Naive thymus-derived CD4-positive, alpha-beta T cell (primary cell): ENCODE data around the gene PACSIN3. TPM values are rescaled to one million over a fixed set of nuclear protein-coding genes. Genes with fewer than 3 reads are reported as not detected.

Experiments
- ATAC-seq: fragments of 150-1000 bp; cut with Tn5 transposase; 2 replicates; pipeline ENCODE4 v1.10.0; 2021; ENCODE audit warnings: mild to moderate bottlenecking, moderate library complexity
- CTCF ChIA-PET: fragments of 350-600 bp; sonication (Branson Sonifier 250); formaldehyde crosslinking; loops from one replicate; lab custom pipeline; 2021; ENCODE audit warnings: antibody characterized with exemption; lab: Charles Lee
- POLR2A ChIA-PET: fragments of 350-600 bp; sonication (Branson Sonifier 250); formaldehyde crosslinking; loops from one replicate; lab custom pipeline; 2021; ENCODE audit warnings: antibody characterized with exemption, inconsistent platforms; lab: Charles Lee
- DNase-seq, 9 donors: peaks; one replicate each; pipeline versions ENCODE4 v3.0.0 to v3.0.0-alpha.2; 2020 to 2022; ENCODE audit warnings: mixed read lengths in 1 of 9
- H3K27ac ChIP-seq: one replicate; pipeline ENCODE4 v1.7.0; 2013; ENCODE audit warnings: mild to moderate bottlenecking, low read depth, low read length, moderate library complexity
- H3K27me3 ChIP-seq, 2 donors: one replicate each; pipeline ENCODE4 v1.7.0; 2013; ENCODE audit warnings: low read length in 2 of 2, mild to moderate bottlenecking in 2 of 2, moderate library complexity in 2 of 2; ENCODE audit not compliant: control insufficient read depth in 2 of 2, insufficient read depth in 2 of 2
- H3K36me3 ChIP-seq, 3 experiments: 1 replicate in 2 of 3; 2 replicates in 1 of 3; pipeline ENCODE4 v1.7.0; 2013; ENCODE audit warnings: low read length in 3 of 3, mild to moderate bottlenecking in 3 of 3, moderate library complexity in 1 of 3; ENCODE audit not compliant: insufficient read depth in 3 of 3, control insufficient read depth in 2 of 3
- H3K4me1 ChIP-seq, 2 donors: one replicate each; pipeline ENCODE4 v1.7.0; 2013; ENCODE audit warnings: low read length in 2 of 2, mild to moderate bottlenecking in 2 of 2, moderate library complexity in 1 of 2; ENCODE audit not compliant: control insufficient read depth in 2 of 2, insufficient read depth in 2 of 2
- H3K4me3 ChIP-seq: 2 replicates; pipeline ENCODE4 v1.7.0; 2013; ENCODE audit warnings: mild to moderate bottlenecking, low read length
- H3K9me3 ChIP-seq, 3 experiments: 1 replicate in 2 of 3; 2 replicates in 1 of 3; pipeline ENCODE4 v1.7.0; 2013; ENCODE audit warnings: low read length in 3 of 3; ENCODE audit not compliant: control insufficient read depth in 2 of 3
- H3K27ac Mint-ChIP-seq, 9 donors: one replicate each; pipeline ENCODE4 v1.8.0; 2020 to 2022; ENCODE audit warnings: mixed read lengths in 9 of 9, mild to moderate bottlenecking in 8 of 9, moderate library complexity in 5 of 9, inconsistent platforms in 2 of 9
- H3K27me3 Mint-ChIP-seq, 5 donors: one replicate each; pipeline ENCODE4 v1.8.0; 2021 to 2022; ENCODE audit warnings: mixed read lengths in 5 of 5, mild to moderate bottlenecking in 1 of 5
- H3K36me3 Mint-ChIP-seq, 5 donors: one replicate each; pipeline ENCODE4 v1.8.0; 2020 to 2022; ENCODE audit warnings: mixed read lengths in 5 of 5, mild to moderate bottlenecking in 3 of 5, inconsistent platforms in 1 of 5
- H3K4me1 Mint-ChIP-seq, 7 donors: one replicate each; pipeline ENCODE4 v1.8.0; 2020 to 2022; ENCODE audit warnings: mixed read lengths in 7 of 7, mild to moderate bottlenecking in 3 of 7, inconsistent platforms in 1 of 7
- H3K4me3 Mint-ChIP-seq, 10 donors: one replicate each; pipeline ENCODE4 v1.8.0; 2020 to 2022; ENCODE audit warnings: mild to moderate bottlenecking in 10 of 10, mixed read lengths in 10 of 10, moderate library complexity in 6 of 10, inconsistent platforms in 2 of 10
- H3K9me3 Mint-ChIP-seq, 11 donors: one replicate each; pipeline ENCODE4 v1.8.0; 2020 to 2022; ENCODE audit warnings: mixed read lengths in 11 of 11, mild to moderate bottlenecking in 4 of 11, inconsistent platforms in 1 of 11, moderate library complexity in 1 of 11
- intact Hi-C, 2 donors: fragments of 100-400 bp; cut with micrococcal nuclease; formaldehyde crosslinking; loops; one replicate each; pipeline ENCODE4 v1.15.1; 2023
- microRNA-seq: library from miRNA; unstranded; fragments of <30 nt; microRNA quantifications from one replicate; pipeline ENCODE4 v1.2.0, GENCODE V29; 2022; ENCODE audit warnings: borderline microRNAs expressed
- polyA plus RNA-seq, 2 donors: library from polyadenylated mRNA; unstranded; fragments of 300-500 nt; fragmentation: Illumina TruSeq; gene quantifications; one replicate each; pipeline ENCODE4 v1.2.3, GENCODE V29; 2021
- total RNA-seq, 6 experiments: library from RNA in 5 of 6; stranded (reverse) in 5 of 6; gene quantifications; 1 replicate in 5 of 6; 2 replicates in 1 of 6; pipeline ENCODE4 v1.2.3 and lab custom pipeline; 2021 to 2026

Gene PACSIN3
- total and polyA plus RNA-seq, 7 experiments from 2014 or later = 0.34 to 4.3 (median 0.82) TPM; not detected in 4

DNA sequence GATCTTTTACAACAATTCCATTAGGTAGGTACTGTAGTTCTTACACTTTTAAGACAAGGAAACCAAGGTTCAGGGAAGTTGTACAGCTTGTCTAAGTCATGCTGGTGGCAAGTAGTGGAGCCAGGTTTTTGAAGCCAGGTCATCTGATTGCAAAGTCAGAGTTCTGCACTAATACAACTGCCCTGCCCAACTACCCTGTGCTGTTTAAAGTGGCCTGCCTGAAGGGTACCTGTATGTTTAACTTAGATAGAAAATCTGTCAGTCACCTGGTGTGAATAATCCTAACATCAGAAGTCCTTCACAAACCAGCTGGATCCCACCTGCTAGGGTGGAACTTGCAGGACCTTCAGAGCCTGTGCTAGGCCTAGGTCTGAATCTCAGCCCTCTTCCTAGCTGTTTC, 53.7 kb downstream of the PACSIN3 start:
- POLR2A ChIA-PET = interaction anchor here (0.6 kb wide), 1 partner anchor 73 kb away, joined by 3 read pairs; no protein-coding TSS in a partner anchor
- Histone ChIP-seq H3K4me1 (no peaks in the 10 kb centered on the region), H3K36me3 (no peaks in the 10 kb centered on the region), H3K27me3 (no peaks in the 10 kb centered on the region), H3K4me3 (no peak overlapping the region), H3K27ac (no peak overlapping the region), H3K9me3 (no peaks in the 10 kb centered on the region)
- Mint-ChIP-seq H3K36me3 (peaks cover 0 to 21% (median 6%) of the 10 kb centered on the region in 5 donors), H3K4me3 (no peak overlapping the region), H3K27ac (no peak overlapping the region), H3K4me1 (peaks cover 0 to 2% (median 0%) of the 10 kb centered on the region in 7 donors), H3K27me3 (peaks cover 0 to 5% (median 0%) of the 10 kb centered on the region in 5 donors), H3K9me3 (no peaks in the 10 kb centered on the region)
- ATAC-seq = no peak
- no peak for DNase-seq
- intact Hi-C loops = no loop called here
- CTCF ChIA-PET = no interaction called here

DNA sequence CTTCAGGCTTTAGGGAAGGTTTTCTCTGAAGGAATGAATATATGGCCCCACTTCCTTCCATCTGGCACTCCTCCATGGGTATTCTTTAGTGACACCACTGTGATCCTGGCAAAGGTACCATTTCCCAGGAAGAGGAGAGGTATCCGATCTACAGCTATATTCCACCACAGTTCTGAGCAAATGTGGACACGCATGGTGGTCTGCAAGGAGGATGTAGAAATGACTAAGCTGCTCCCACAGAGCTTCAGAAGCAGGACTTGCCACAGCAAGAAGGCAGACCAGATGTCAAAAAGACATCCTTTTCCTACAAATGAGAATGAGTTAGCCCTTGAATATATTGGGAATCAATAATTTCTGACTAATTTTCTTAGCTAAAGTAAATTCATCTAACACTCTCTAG, 55.1 kb downstream of the PACSIN3 start:
- ChIA-PET POLR2A (no interaction called here), CTCF (interaction anchor here (1.4 kb wide), 1 partner anchor 16 kb away, joined by 3 read pairs; no protein-coding TSS in a partner anchor)
- Mint-ChIP-seq H3K27me3 (peaks cover 0 to 2% (median 0%) of the 10 kb centered on the region in 5 donors), H3K36me3 (peaks cover 0 to 9% (median 0%) of the 10 kb centered on the region in 5 donors), H3K4me3 (no peak overlapping the region), H3K9me3 (no peaks in the 10 kb centered on the region), H3K4me1 (peaks cover 0 to 2% (median 0%) of the 10 kb centered on the region in 7 donors), H3K27ac (no peak overlapping the region)
- DNase-seq (no peak), ATAC-seq (no peak)
- H3K4me3 ChIP-seq = no peak overlapping the region
- H3K4me1 ChIP-seq = no peaks in the 10 kb centered on the region
- no peaks in the 10 kb centered on the region for H3K36me3 ChIP-seq
- intact Hi-C loops = no loop called here
- H3K9me3 ChIP-seq = no peaks in the 10 kb centered on the region
- H3K27me3 ChIP-seq = no peaks in the 10 kb centered on the region
- no peak overlapping the region for H3K27ac ChIP-seq

DNA sequence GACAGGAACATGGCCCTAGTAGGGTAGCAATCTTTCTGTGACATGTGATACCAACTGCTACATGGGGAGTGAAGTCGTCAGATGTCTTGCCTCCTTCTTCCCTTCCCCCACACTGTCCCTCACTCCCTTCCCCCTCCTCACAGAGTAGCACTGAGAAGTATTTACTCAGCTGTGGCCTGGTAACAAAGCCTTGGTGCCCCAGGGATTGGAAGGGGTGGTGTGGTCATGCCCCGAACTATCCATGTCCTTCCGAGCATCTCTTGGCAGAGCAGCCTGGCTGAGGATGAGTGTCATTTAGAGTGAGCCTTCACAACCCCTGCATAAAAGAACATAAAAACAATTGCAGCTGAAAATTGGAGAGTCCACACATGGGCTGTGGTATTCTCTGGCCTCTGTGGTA, 55.7 kb downstream of the PACSIN3 start:
- Histone ChIP-seq H3K27me3 (no peaks in the 10 kb centered on the region), H3K4me3 (no peak overlapping the region), H3K9me3 (no peaks in the 10 kb centered on the region), H3K27ac (no peak overlapping the region), H3K4me1 (no peaks in the 10 kb centered on the region), H3K36me3 (no peaks in the 10 kb centered on the region)
- H3K4me3 Mint-ChIP-seq = no peak overlapping the region
- no peak overlapping the region for H3K27ac Mint-ChIP-seq
- ChIA-PET POLR2A (no interaction called here), CTCF (no interaction called here)
- H3K27me3 Mint-ChIP-seq = peaks cover 0 to 2% (median 0%) of the 10 kb centered on the region in 5 donors
- intact Hi-C loops = no loop called here
- peaks cover 0 to 7% (median 0%) of the 10 kb centered on the region in 5 donors for H3K36me3 Mint-ChIP-seq
- no peaks in the 10 kb centered on the region for H3K9me3 Mint-ChIP-seq
- H3K4me1 Mint-ChIP-seq = peaks cover 0 to 2% (median 0%) of the 10 kb centered on the region in 7 donors
- DNase-seq = no peak
- ATAC-seq = no peak

Small RNA genes lying within 50 kb of the gene (microRNA-seq; reads per million reads assigned to microRNA genes)
- not detected for gene MIR6745

Other genes with a start within 250 kb of the PACSIN3 start
- 10 to 100 TPM in 4 of 5 experiments, 1 to 10 TPM in 1; 9.3 to 18.6 (median 16.1) TPM for gene CSTPP1, start 249.7 kb downstream of the PACSIN3 start, total RNA-seq
- gene CSTPP1, start 249.7 kb downstream of the PACSIN3 start, polyA plus RNA-seq = 10 to 100 TPM; 15.2 to 17.0 TPM
- 100 to 1,000 TPM; 107 to 220 (median 155) TPM for gene ARFGAP2, start 9.6 kb downstream of the PACSIN3 start, total RNA-seq
- 100 to 1,000 TPM; 117 to 121 TPM for gene ARFGAP2, start 9.6 kb downstream of the PACSIN3 start, polyA plus RNA-seq
- 100 to 1,000 TPM in 2 of 5 experiments, 10 to 100 TPM in 3; 65.4 to 135 (median 93.4) TPM for gene DDB2, start 28.5 kb upstream of the PACSIN3 start, total RNA-seq
- 10 to 100 TPM; 32.9 to 35.4 TPM for gene DDB2, start 28.5 kb upstream of the PACSIN3 start, polyA plus RNA-seq
- 10 to 100 TPM; 17.6 to 38.1 (median 24.3) TPM for gene ACP2, start 62.4 kb upstream of the PACSIN3 start, total RNA-seq
- gene ACP2, start 62.4 kb upstream of the PACSIN3 start, polyA plus RNA-seq = 10 to 100 TPM in 1 of 2 donors, 1 to 10 TPM in 1; 7.1 to 17.7 TPM
- 10 to 100 TPM in 3 of 5 experiments, 1 to 10 TPM in 2; 3.7 to 19.4 (median 10.6) TPM for gene NR1H3, start 71.6 kb upstream of the PACSIN3 start, total RNA-seq
- 1 to 10 TPM; 5.2 to 8.3 TPM for gene NR1H3, start 71.6 kb upstream of the PACSIN3 start, polyA plus RNA-seq
- 100 to 1,000 TPM in 4 of 5 experiments, 10 to 100 TPM in 1; 99.9 to 150 (median 128) TPM for gene MADD, start 83.7 kb upstream of the PACSIN3 start, total RNA-seq
- gene MADD, start 83.7 kb upstream of the PACSIN3 start, polyA plus RNA-seq = 10 to 100 TPM; 18.7 to 37.3 TPM
- under 1 TPM in 2 of 5 experiments, not detected in 3; 0.16 to 0.86 TPM for gene MYBPC3, start 166.3 kb upstream of the PACSIN3 start, total RNA-seq
- gene MYBPC3, start 166.3 kb upstream of the PACSIN3 start, polyA plus RNA-seq = not detected
- gene SPI1, start 192.1 kb upstream of the PACSIN3 start, total RNA-seq = 100 to 1,000 TPM in 1 of 5 experiments, 10 to 100 TPM in 1, 1 to 10 TPM in 2, not detected in 1; 5.0 to 247 (median 17.8) TPM
- gene SPI1, start 192.1 kb upstream of the PACSIN3 start, polyA plus RNA-seq = under 1 TPM in 1 of 2 donors, not detected in 1; 0.27 TPM
- gene SLC39A13, start 222.2 kb upstream of the PACSIN3 start, total RNA-seq = 10 to 100 TPM; 29.9 to 60.4 (median 45.1) TPM
- gene SLC39A13, start 222.2 kb upstream of the PACSIN3 start, polyA plus RNA-seq = 10 to 100 TPM; 21.4 to 40.7 TPM
- gene PSMC3, start 240.0 kb upstream of the PACSIN3 start, total RNA-seq = 100 to 1,000 TPM in 1 of 5 experiments, 10 to 100 TPM in 4; 42.2 to 149 (median 51.3) TPM
- 100 to 1,000 TPM; 106 to 128 TPM for gene PSMC3, start 240.0 kb upstream of the PACSIN3 start, polyA plus RNA-seq